Upper lobe of right lung (tissue), 1 donor: Measurements from ENCODE around the gene PACS1. TPM values are rescaled to one million over a fixed set of nuclear protein-coding genes. Genes with fewer than 3 reads are reported as not detected.
A peak's percentile ranks its signal among the peaks of the same experiment; 100 is the strongest.

Experiments used
- ATAC-seq: fragments of 200-7000 bp; cut with Tn5 transposase; one replicate; pipeline ENCODE4 v1.9.1; 2020; ENCODE audit warnings: mild to moderate bottlenecking, moderate library complexity
- DNase-seq: peaks from one replicate; pipeline ENCODE4 v3.0.0-alpha.2; 2020
- H3K27ac ChIP-seq: fragments of 200-600 bp; one replicate; pipeline ENCODE4 v1.8.0; 2022
- H3K27me3 ChIP-seq: fragments of 200-600 bp; one replicate; pipeline ENCODE4 v1.8.0; 2022; ENCODE audit warnings: mild to moderate bottlenecking
- H3K36me3 ChIP-seq: fragments of 200-600 bp; one replicate; pipeline ENCODE4 v1.8.0; 2022
- H3K4me1 ChIP-seq: fragments of 200-600 bp; one replicate; pipeline ENCODE4 v1.8.0; 2022
- H3K4me3 ChIP-seq: fragments of 200-600 bp; one replicate; pipeline ENCODE4 v1.8.0; 2022; ENCODE audit warnings: mild to moderate bottlenecking
- H3K9me3 ChIP-seq: fragments of 200-600 bp; one replicate; pipeline ENCODE4 v1.8.0; 2022
- intact Hi-C: fragments of 100-400 bp; cut with DNase I; formaldehyde crosslinking; loops from one replicate; pipeline ENCODE4 v1.11.0; 2022
- total RNA-seq: library from RNA; stranded (reverse); fragmentation: NEBNext Ultra II Directional; extraction: Animal tissue kit (Norgen Biotek cat#: 25700); gene quantifications from one replicate; pipeline ENCODE4 v1.2.1, GENCODE V29; 2021
- TF ChIP-seq, protein P1 (sequence below): fragments of 200-600 bp; IDR thresholded peaks from one replicate; pipeline ENCODE4 v1.8.0; 2022; ENCODE audit warnings: antibody characterized with exemption
- donor health status: DM: no; HTN: yes; CAD: no; lungs with severe emphysema.

PACS1 gene
- total RNA-seq, 1 donor from 2014 or later: 55.9 TPM

DNA sequence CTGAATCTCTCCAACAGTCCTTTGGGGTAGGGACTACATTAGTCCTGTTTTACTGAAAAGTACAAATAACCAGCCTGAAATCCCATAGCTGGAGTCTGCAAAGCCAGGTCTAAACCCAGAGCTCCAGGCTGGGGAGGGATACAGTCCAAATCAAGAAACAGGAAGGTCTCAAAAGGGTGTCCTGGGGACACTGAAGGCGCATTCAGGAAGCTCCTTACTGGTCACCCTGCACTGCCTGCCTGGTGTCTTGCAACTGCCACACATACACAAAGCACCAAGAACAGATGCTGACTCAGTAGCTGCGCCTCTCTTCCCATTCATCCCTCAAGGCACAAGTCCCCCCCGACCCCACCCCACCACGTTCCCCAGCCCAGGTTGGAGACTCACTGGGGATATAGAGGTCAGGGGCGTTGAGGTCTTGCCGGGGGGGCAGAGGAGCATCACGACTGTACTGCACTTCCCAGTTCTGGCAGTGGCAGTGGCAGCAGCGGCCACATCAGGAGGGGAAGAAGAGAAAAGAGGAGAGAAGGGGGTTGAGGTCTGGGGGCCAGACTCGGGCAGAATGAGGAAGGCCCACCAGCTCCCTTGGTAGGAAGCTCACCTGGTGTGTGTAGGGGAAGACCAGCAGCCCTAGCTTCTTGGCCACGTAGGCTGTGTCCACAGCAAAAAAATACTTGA, 217.3 kb downstream of the PACS1 start:
- DNase-seq: no peak

DNA sequence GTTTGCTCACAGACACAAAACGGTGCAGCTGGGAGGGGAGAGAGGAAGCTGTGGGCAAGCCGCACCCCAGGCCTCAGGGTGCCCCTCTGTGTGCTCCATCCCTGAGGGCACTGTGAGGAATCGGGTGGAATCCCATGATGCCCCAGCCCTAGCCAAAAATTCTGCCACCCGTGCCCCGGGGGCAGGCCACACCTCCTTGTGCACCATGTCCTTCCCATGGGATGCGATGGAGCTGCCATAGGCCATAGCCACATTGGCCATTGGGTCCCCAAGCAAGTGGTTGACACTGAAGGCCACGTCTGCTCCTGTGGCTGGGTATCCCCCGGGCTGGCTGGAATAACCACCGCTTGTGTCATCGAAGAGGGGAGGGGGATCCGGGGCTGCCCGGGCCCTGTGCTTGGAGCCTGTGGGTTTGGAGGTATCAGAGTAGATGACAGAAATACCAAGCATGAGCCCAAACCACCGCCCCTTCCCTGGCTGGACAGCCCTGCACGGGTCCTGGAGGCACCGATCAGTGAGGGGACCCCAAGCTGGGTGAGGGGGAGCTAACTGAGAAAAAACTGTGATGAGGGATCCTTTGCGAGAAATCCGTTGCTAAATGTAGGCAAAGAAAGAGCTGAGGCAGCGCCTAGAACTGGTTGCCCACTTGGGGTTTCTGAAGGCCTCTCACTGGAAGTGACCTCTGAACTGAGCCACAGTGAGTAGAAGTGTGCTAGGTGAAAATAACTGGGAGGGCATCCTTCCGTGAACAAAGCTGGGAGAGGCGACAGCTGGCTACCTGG, 218.0 kb downstream of the PACS1 start:
- intact Hi-C loops: no loop called here
- Histone ChIP-seq H3K36me3 (peaks cover 6% of the 10 kb centered on the region), H3K4me1 (peaks cover 22% of the 10 kb centered on the region), H3K27me3 (peaks cover 21% of the 10 kb centered on the region), H3K4me3 (peak overlapping the region; percentile 78), H3K9me3 (no peaks in the 10 kb centered on the region), H3K27ac (peak overlapping the region; percentile 96)
- ATAC-seq (no peak), DNase-seq (no peak)
- TF ChIP-seq, protein P1, sequence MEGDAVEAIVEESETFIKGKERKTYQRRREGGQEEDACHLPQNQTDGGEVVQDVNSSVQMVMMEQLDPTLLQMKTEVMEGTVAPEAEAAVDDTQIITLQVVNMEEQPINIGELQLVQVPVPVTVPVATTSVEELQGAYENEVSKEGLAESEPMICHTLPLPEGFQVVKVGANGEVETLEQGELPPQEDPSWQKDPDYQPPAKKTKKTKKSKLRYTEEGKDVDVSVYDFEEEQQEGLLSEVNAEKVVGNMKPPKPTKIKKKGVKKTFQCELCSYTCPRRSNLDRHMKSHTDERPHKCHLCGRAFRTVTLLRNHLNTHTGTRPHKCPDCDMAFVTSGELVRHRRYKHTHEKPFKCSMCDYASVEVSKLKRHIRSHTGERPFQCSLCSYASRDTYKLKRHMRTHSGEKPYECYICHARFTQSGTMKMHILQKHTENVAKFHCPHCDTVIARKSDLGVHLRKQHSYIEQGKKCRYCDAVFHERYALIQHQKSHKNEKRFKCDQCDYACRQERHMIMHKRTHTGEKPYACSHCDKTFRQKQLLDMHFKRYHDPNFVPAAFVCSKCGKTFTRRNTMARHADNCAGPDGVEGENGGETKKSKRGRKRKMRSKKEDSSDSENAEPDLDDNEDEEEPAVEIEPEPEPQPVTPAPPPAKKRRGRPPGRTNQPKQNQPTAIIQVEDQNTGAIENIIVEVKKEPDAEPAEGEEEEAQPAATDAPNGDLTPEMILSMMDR: no peak

More for the DNA sequence above, 217.3 kb downstream of the PACS1 start:
- Histone ChIP-seq H3K9me3 (no peaks in the 10 kb centered on the region), H3K27ac (no peak overlapping the region), H3K27me3 (peaks cover 14% of the 10 kb centered on the region), H3K36me3 (peaks cover 6% of the 10 kb centered on the region), H3K4me1 (peaks cover 25% of the 10 kb centered on the region), H3K4me3 (no peak overlapping the region)
- TF ChIP-seq, protein P1: no peak
- intact Hi-C loops: no loop called here
- ATAC-seq: no peak

DNA sequence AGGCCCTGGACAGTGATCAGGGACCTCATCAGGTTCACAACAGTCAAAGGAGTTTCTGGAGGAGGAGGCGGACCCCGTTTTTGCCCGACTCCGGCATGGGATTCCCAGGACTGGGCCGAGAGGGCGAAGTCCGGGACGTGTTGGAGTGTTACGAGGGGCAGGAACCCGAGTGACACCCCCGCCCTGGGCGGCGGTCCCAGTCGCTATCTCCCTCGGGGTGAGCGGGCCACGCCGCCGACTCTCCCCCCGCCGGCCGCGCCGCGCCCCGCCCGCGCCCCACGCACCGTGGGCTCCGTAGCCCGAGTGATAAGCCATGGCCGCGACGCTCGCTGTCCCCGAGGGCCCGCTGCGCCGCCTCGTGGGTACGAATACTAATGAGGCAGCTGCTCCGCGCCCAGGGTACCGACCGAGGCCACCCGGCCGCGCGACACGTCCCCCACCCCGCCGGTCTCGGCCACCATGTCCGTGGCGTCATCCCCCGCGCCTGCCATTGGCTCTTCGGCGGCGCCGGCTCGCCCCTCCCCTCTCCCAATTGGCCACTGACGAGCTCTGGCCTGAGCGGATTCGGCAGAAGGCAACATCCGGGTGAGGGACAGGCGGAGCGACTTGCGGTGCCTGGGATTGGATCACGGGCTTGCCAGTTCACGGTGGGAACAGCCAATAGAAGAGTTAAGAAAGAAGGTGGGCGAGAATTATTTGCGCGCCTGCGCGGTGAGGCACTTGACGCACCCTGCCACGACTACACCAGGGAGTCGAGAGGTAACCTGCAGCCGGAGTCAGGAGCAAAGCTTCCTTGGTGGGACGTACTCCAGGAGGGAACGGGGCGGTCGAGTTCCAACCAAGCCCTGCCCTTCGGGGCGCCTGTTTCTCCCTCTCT, 218.8 kb downstream of the PACS1 start, which contains the start of gene YIF1A:
YIF1A (minus strand) TSS at position 473 of the 877 bp plus-strand sequence; CDS start at position 315, 158 bp downstream.
- Histone ChIP-seq H3K27me3 (peaks cover 29% of the 10 kb centered on the region), H3K27ac (peak within 1 kb of the TSS; percentile 96), H3K4me3 (peak within 1 kb of the TSS; percentile 78), H3K9me3 (no peaks in the 10 kb centered on the region), H3K36me3 (peaks cover 6% of the 10 kb centered on the region), H3K4me1 (peaks cover 22% of the 10 kb centered on the region)
- intact Hi-C loops: no loop called here
- TF ChIP-seq, protein P1: peak; percentile 18
- ATAC-seq (peak; percentile 96), DNase-seq (peak; percentile 99)

DNA sequence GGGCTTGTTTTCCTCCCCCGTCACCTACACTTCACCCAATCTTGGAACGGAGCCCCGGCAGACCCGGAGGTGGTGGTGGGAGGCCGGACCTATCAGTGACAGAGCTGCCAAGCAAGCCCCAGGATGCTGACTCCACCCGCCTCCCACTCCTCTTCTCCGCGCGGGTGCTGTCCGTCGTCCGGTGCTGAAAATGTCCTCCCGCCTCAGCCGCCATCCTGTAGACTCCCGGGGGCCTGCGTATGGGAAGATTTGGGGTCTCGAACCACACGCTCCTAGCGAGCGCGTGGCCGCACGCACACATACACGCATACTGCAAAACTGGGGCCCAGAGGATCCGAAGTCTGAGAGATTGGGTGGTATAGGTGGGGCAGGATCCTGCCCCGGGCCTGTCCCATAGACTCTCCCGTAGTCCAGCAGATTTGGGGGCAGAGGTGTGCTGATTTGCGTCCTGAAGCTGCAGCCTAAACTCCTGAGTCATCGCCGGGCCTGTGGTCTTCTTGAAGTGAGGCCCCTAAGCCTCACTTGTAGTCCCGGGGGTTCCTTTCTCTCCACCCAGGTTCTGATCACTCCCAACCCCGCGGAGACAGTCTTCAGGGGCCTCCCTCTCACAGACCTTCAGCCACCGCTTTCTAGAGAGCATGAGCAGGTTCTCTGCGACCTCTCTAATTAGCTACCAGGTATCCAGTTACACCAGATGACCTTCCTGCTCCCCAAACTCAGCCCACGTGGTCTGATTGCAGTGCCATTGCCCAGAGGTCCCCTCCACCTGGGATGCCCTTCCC, 219.7 kb downstream of the PACS1 start:
- Histone ChIP-seq H3K36me3 (no peaks in the 10 kb centered on the region), H3K4me1 (peaks cover 22% of the 10 kb centered on the region), H3K27ac (peak overlapping the region; percentile 85), H3K27me3 (peaks cover 32% of the 10 kb centered on the region), H3K4me3 (peak overlapping the region; percentile 78), H3K9me3 (no peaks in the 10 kb centered on the region)
- TF ChIP-seq, protein P1: no peak
- intact Hi-C loops: no loop called here
- ATAC-seq (peak; percentile 56), DNase-seq (peak; percentile 90)

DNA sequence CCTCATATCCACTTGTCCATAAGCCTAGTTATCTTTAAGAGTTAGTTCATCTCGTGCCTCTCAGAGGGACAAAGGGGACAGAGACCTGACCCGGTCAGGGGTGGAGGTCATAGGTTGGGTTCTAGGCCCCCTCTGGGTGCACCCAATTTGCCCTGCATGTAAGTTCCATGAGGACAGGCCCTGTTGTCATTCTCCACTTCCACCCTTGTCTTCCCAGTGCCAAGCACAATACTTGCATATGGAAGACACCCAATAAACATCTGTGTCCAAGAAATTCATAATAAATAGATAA, 220.2 kb downstream of the PACS1 start:
- Histone ChIP-seq H3K27ac (no peak overlapping the region), H3K4me1 (peaks cover 22% of the 10 kb centered on the region)
- intact Hi-C loops: no loop called here

More for the DNA sequence above, 220.2 kb downstream of the PACS1 start:
- TF ChIP-seq, protein P1: no peak
- Histone ChIP-seq H3K36me3 (no peaks in the 10 kb centered on the region), H3K27me3 (peaks cover 32% of the 10 kb centered on the region), H3K4me3 (peak overlapping the region; percentile 78), H3K9me3 (no peaks in the 10 kb centered on the region)
- no peak for DNase-seq
- ATAC-seq: no peak
